ENCODE data around the gene MKX.

MKX gene

GRCh38 chr10:27636816-27637215 lies 108.8 kb downstream of the MKX start:
- no peak overlapping the region for H3K4me3 ChIP-seq (ENCODE audit: low read length)
- H3K4me1 ChIP-seq (ENCODE audit: control insufficient read depth, insufficient read depth, low read length): peaks cover 11% of the 10 kb centered on the region
- no peak overlapping the region for H3K9ac ChIP-seq (ENCODE audit: low read length)
- H3K36me3 ChIP-seq (ENCODE audit: control insufficient read depth, insufficient read depth, low read length): no peaks in the 10 kb centered on the region
- no peaks in the 10 kb centered on the region for H3K9me3 ChIP-seq (ENCODE audit: control insufficient read depth, low read length)
- H3K27me3 ChIP-seq (ENCODE audit: control insufficient read depth, insufficient read depth, low read length): no peaks in the 10 kb centered on the region

GRCh38 chr10:27635699-27636270 lies 109.8 kb downstream of the MKX start:
- H3K9ac ChIP-seq (ENCODE audit: low read length): no peak overlapping the region
- H3K27me3 ChIP-seq (ENCODE audit: control insufficient read depth, insufficient read depth, low read length): no peaks in the 10 kb centered on the region
- no peaks in the 10 kb centered on the region for H3K9me3 ChIP-seq (ENCODE audit: control insufficient read depth, low read length)
- H3K4me3 ChIP-seq (ENCODE audit: low read length): no peak overlapping the region
- H3K36me3 ChIP-seq (ENCODE audit: control insufficient read depth, insufficient read depth, low read length): no peaks in the 10 kb centered on the region
- H3K4me1 ChIP-seq (ENCODE audit: control insufficient read depth, insufficient read depth, low read length): peaks cover 11% of the 10 kb centered on the region

GRCh38 chr10:27635290-27635689 lies 110.3 kb downstream of the MKX start:
- H3K9me3 ChIP-seq (ENCODE audit: control insufficient read depth, low read length): no peaks in the 10 kb centered on the region

GRCh38 chr10:27628621-27629020 lies 117.0 kb downstream of the MKX start:
- H3K4me3 ChIP-seq (ENCODE audit: low read length): no peak overlapping the region
- no peaks in the 10 kb centered on the region for H3K4me1 ChIP-seq (ENCODE audit: control insufficient read depth, insufficient read depth, low read length)
- H3K27me3 ChIP-seq (ENCODE audit: control insufficient read depth, insufficient read depth, low read length): no peaks in the 10 kb centered on the region
- H3K36me3 ChIP-seq (ENCODE audit: control insufficient read depth, insufficient read depth, low read length): no peaks in the 10 kb centered on the region
- no peak overlapping the region for H3K9ac ChIP-seq (ENCODE audit: low read length)
- no peaks in the 10 kb centered on the region for H3K9me3 ChIP-seq (ENCODE audit: control insufficient read depth, low read length)

More at GRCh38 chr10:27635290-27635689, 110.3 kb downstream of the MKX start:
- no peaks in the 10 kb centered on the region for H3K27me3 ChIP-seq (ENCODE audit: control insufficient read depth, insufficient read depth, low read length)
- peaks cover 11% of the 10 kb centered on the region for H3K4me1 ChIP-seq (ENCODE audit: control insufficient read depth, insufficient read depth, low read length)
- H3K9ac ChIP-seq (ENCODE audit: low read length): no peak overlapping the region
- H3K36me3 ChIP-seq (ENCODE audit: control insufficient read depth, insufficient read depth, low read length): no peaks in the 10 kb centered on the region
- no peak overlapping the region for H3K4me3 ChIP-seq (ENCODE audit: low read length)

- Histone ChIP-seq H3K27me3 (ENCODE audit: control insufficient read depth, insufficient read depth, low read length) (no peaks in the 10 kb centered on the region), H3K9ac (ENCODE audit: low read length) (no peak overlapping the region), H3K9me3 (ENCODE audit: control insufficient read depth, low read length) (no peaks in the 10 kb centered on the region), H3K4me3 (ENCODE audit: low read length) (no peak overlapping the region), H3K36me3 (ENCODE audit: control insufficient read depth, insufficient read depth, low read length) (no peaks in the 10 kb centered on the region), H3K4me1 (ENCODE audit: control insufficient read depth, insufficient read depth, low read length) (no peaks in the 10 kb centered on the region)
These were observed 118.7 kb downstream of the MKX start for GRCh38 chr10:27626890-27627289.

GRCh38 chr10:27625452-27626211 lies 120.0 kb downstream of the MKX start:
- H3K27me3 ChIP-seq (ENCODE audit: control insufficient read depth, insufficient read depth, low read length): no peaks in the 10 kb centered on the region
- H3K9me3 ChIP-seq (ENCODE audit: control insufficient read depth, low read length): no peaks in the 10 kb centered on the region
- H3K36me3 ChIP-seq (ENCODE audit: control insufficient read depth, insufficient read depth, low read length): no peaks in the 10 kb centered on the region
- H3K4me1 ChIP-seq (ENCODE audit: control insufficient read depth, insufficient read depth, low read length): no peaks in the 10 kb centered on the region
- no peak overlapping the region for H3K4me3 ChIP-seq (ENCODE audit: low read length)
- no peak overlapping the region for H3K9ac ChIP-seq (ENCODE audit: low read length)

- no peaks in the 10 kb centered on the region for H3K9me3 ChIP-seq (ENCODE audit: control insufficient read depth, low read length)
- H3K4me3 ChIP-seq (ENCODE audit: low read length): no peak overlapping the region
- no peaks in the 10 kb centered on the region for H3K4me1 ChIP-seq (ENCODE audit: control insufficient read depth, insufficient read depth, low read length)
- H3K27me3 ChIP-seq (ENCODE audit: control insufficient read depth, insufficient read depth, low read length): no peaks in the 10 kb centered on the region
- no peak overlapping the region for H3K9ac ChIP-seq (ENCODE audit: low read length)
- H3K36me3 ChIP-seq (ENCODE audit: control insufficient read depth, insufficient read depth, low read length): no peaks in the 10 kb centered on the region
These were observed 120.7 kb downstream of the MKX start for GRCh38 chr10:27624941-27625340.

Measured in mucosa of stomach (tissue), 1 donor.